Measurements from ENCODE around the gene BAIAP2.
"Not testable (repeated sequence)": the region's sequence is repeated elsewhere in the genome, so short reads cannot be mapped to it uniquely, and the experiment has no call there.

Gene BAIAP2

GRCh38 chr17:81012574-81013447 is 22.1 kb upstream of the BAIAP2 start:
- Histone ChIP-seq H3K27me3 (ENCODE audit: insufficient read depth, poor library complexity, severe bottlenecking) (no peaks in the 10 kb centered on the region), H3K9me3 (ENCODE audit: severe bottlenecking) (peaks cover 7% of the 10 kb centered on the region), H3K4me1 (ENCODE audit: insufficient read depth, poor library complexity, severe bottlenecking) (no peaks in the 10 kb centered on the region), H3K27ac (ENCODE audit: poor library complexity, severe bottlenecking) (no peak overlapping the region), H3K4me3 (ENCODE audit: severe bottlenecking) (no peak overlapping the region), H3K36me3 (ENCODE audit: low read depth) (no peaks in the 10 kb centered on the region)
- TF ChIP-seq, protein P1, sequence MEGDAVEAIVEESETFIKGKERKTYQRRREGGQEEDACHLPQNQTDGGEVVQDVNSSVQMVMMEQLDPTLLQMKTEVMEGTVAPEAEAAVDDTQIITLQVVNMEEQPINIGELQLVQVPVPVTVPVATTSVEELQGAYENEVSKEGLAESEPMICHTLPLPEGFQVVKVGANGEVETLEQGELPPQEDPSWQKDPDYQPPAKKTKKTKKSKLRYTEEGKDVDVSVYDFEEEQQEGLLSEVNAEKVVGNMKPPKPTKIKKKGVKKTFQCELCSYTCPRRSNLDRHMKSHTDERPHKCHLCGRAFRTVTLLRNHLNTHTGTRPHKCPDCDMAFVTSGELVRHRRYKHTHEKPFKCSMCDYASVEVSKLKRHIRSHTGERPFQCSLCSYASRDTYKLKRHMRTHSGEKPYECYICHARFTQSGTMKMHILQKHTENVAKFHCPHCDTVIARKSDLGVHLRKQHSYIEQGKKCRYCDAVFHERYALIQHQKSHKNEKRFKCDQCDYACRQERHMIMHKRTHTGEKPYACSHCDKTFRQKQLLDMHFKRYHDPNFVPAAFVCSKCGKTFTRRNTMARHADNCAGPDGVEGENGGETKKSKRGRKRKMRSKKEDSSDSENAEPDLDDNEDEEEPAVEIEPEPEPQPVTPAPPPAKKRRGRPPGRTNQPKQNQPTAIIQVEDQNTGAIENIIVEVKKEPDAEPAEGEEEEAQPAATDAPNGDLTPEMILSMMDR (IDR thresholded peaks at IDR 0.05; ENCODE audit: poor library complexity, severe bottlenecking): no peak
- ATAC-seq (ENCODE audit: low read depth) (no peak), DNase-seq (ENCODE audit: low spot score) (no peak)

- no peak for ATAC-seq (ENCODE audit: low read depth)
- no peak for DNase-seq (ENCODE audit: low spot score)
- H3K27me3 ChIP-seq (ENCODE audit: insufficient read depth, poor library complexity, severe bottlenecking): no peaks in the 10 kb centered on the region
- H3K36me3 ChIP-seq (ENCODE audit: low read depth): no peaks in the 10 kb centered on the region
- TF ChIP-seq, protein P1 (IDR thresholded peaks at IDR 0.05; ENCODE audit: poor library complexity, severe bottlenecking): no peak
- H3K27ac ChIP-seq (ENCODE audit: poor library complexity, severe bottlenecking): no peak overlapping the region
- H3K4me1 ChIP-seq (ENCODE audit: insufficient read depth, poor library complexity, severe bottlenecking): no peaks in the 10 kb centered on the region
- H3K9me3 ChIP-seq (ENCODE audit: severe bottlenecking): peaks cover 7% of the 10 kb centered on the region
- no peak overlapping the region for H3K4me3 ChIP-seq (ENCODE audit: severe bottlenecking)
Observed at GRCh38 chr17:81013642-81014041, 21.3 kb upstream of the BAIAP2 start.

GRCh38 chr17:81015136-81015535 is 19.8 kb upstream of the BAIAP2 start:
- Histone ChIP-seq H3K4me1 (ENCODE audit: insufficient read depth, poor library complexity, severe bottlenecking) (no peaks in the 10 kb centered on the region), H3K27ac (ENCODE audit: poor library complexity, severe bottlenecking) (no peak overlapping the region), H3K36me3 (ENCODE audit: low read depth) (no peaks in the 10 kb centered on the region), H3K27me3 (ENCODE audit: insufficient read depth, poor library complexity, severe bottlenecking) (no peaks in the 10 kb centered on the region), H3K9me3 (ENCODE audit: severe bottlenecking) (peaks cover 7% of the 10 kb centered on the region), H3K4me3 (ENCODE audit: severe bottlenecking) (no peak overlapping the region)
- DNase-seq (ENCODE audit: low spot score): no peak
- no peak for ATAC-seq (ENCODE audit: low read depth)
- TF ChIP-seq, protein P1 (IDR thresholded peaks at IDR 0.05; ENCODE audit: poor library complexity, severe bottlenecking): no peak

DNA sequence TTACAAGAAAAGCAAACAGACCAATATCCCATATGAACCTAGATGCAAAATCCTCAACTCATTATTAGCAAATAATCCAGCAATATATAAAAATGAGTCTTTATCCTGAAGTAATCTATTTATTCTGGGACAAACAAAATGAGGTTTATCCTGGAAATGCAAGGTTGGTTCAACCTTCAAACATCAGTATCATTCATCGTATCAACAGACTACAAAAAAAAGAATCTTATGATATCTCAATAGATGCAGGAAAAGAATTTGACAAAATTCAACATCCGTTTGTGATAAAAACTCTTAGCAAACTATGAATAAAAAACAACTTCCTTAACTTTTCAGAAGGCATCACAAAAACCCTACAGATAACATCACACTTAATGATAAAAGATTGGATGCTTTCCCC is 18.4 kb upstream of the BAIAP2 start:
- ATAC-seq (ENCODE audit: low read depth) (no peak), DNase-seq (ENCODE audit: low spot score) (no peak)
- H3K9me3 ChIP-seq (ENCODE audit: severe bottlenecking): peaks cover under 1% of the 10 kb centered on the region
- no peaks in the 10 kb centered on the region for H3K27me3 ChIP-seq (ENCODE audit: insufficient read depth, poor library complexity, severe bottlenecking)
- H3K27ac ChIP-seq (ENCODE audit: poor library complexity, severe bottlenecking): no peak overlapping the region
- H3K36me3 ChIP-seq (ENCODE audit: low read depth): no peaks in the 10 kb centered on the region
- H3K4me1 ChIP-seq (ENCODE audit: insufficient read depth, poor library complexity, severe bottlenecking): peaks cover 6% of the 10 kb centered on the region
- TF ChIP-seq, protein P1 (IDR thresholded peaks at IDR 0.05; ENCODE audit: poor library complexity, severe bottlenecking): no peak
- no peak overlapping the region for H3K4me3 ChIP-seq (ENCODE audit: severe bottlenecking)

DNA sequence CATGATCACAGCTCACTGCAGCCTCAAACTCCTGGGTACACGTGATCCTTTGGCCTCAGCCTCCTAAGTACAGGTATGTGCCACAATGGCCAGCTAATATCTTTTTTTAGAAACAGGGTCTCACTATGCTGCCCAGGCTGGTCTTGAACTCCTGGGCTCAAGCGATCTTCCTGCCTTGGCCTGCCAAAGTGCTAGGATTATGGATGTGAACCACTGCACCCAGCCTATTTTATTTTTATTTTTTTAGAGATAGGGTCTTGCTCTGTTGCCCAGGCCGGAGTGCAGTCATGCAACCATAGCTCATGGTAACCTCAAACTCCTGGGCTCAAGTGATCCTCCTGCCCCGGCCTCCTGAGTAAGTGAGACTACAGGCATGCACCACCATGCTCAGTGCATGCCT is 17.6 kb upstream of the BAIAP2 start:
- not testable (repeated sequence) for H3K27me3 ChIP-seq (ENCODE audit: insufficient read depth, poor library complexity, severe bottlenecking); DNase-seq (ENCODE audit: low spot score); H3K27ac ChIP-seq (ENCODE audit: poor library complexity, severe bottlenecking); H3K36me3 ChIP-seq (ENCODE audit: low read depth); H3K9me3 ChIP-seq (ENCODE audit: severe bottlenecking); H3K4me3 ChIP-seq (ENCODE audit: severe bottlenecking); H3K4me1 ChIP-seq (ENCODE audit: insufficient read depth, poor library complexity, severe bottlenecking); ATAC-seq (ENCODE audit: low read depth)
